ENCODE results near the gene FANCF.
A peak's percentile ranks its signal among the peaks of the same experiment; 100 is the strongest.

The FANCF gene

GRCh38 chr11:22625448-22626287, at the start of gene FANCF:
Gene FANCF, minus strand, starts transcription at chr11:22625823. Its CDS starts 13 bp downstream, at chr11:22625810.
- TF ChIP-seq CTCF (IDR thresholded peaks at IDR 0.05; ENCODE audit: low read depth, low read length, missing control alignments), result no peak
- DNase-seq (ENCODE audit: low read depth), result peak; percentile 99
- peak within 1 kb of the TSS; percentile 95 for H3K4me3 ChIP-seq (ENCODE audit: low read depth, low read length)
- in situ Hi-C loops (cut with HindIII; ENCODE audit: low sequenced_read_pairs), result no loop called here

- DNase-seq (ENCODE audit: low read depth), result no peak
- no peak for TF ChIP-seq CTCF (IDR thresholded peaks at IDR 0.05; ENCODE audit: low read depth, low read length, missing control alignments)
- in situ Hi-C loops (cut with HindIII; ENCODE audit: low sequenced_read_pairs), result no loop called here
- no peak overlapping the region for H3K4me3 ChIP-seq (ENCODE audit: low read depth, low read length)
Measured at GRCh38 chr11:22674470-22675439, 49.1 kb upstream of the FANCF start.

- no peak overlapping the region for H3K4me3 ChIP-seq (ENCODE audit: low read depth, low read length)
- DNase-seq (ENCODE audit: low read depth), result peak; percentile 57
- no peak for TF ChIP-seq CTCF (IDR thresholded peaks at IDR 0.05; ENCODE audit: low read depth, low read length, missing control alignments)
- in situ Hi-C loops (cut with HindIII; ENCODE audit: low sequenced_read_pairs), result no loop called here
Measured at GRCh38 chr11:22671751-22672150, 46.1 kb upstream of the FANCF start.

- no peak for TF ChIP-seq CTCF (IDR thresholded peaks at IDR 0.05; ENCODE audit: low read depth, low read length, missing control alignments)
- no peak overlapping the region for H3K4me3 ChIP-seq (ENCODE audit: low read depth, low read length)
- DNase-seq (ENCODE audit: low read depth), result no peak
- in situ Hi-C loops (cut with HindIII; ENCODE audit: low sequenced_read_pairs), result no loop called here
Measured at GRCh38 chr11:22670830-22671229, 45.2 kb upstream of the FANCF start.

GRCh38 chr11:22669368-22669767, 43.7 kb upstream of the FANCF start:
- in situ Hi-C loops (cut with HindIII; ENCODE audit: low sequenced_read_pairs), result no loop called here
- DNase-seq (ENCODE audit: low read depth), result no peak
- no peak for TF ChIP-seq CTCF (IDR thresholded peaks at IDR 0.05; ENCODE audit: low read depth, low read length, missing control alignments)
- H3K4me3 ChIP-seq (ENCODE audit: low read depth, low read length), result no peak overlapping the region

GRCh38 chr11:22668005-22668796, 42.6 kb upstream of the FANCF start:
- in situ Hi-C loops (cut with HindIII; ENCODE audit: low sequenced_read_pairs), result no loop called here
- no peak for DNase-seq (ENCODE audit: low read depth)
- H3K4me3 ChIP-seq (ENCODE audit: low read depth, low read length), result no peak overlapping the region
- no peak for TF ChIP-seq CTCF (IDR thresholded peaks at IDR 0.05; ENCODE audit: low read depth, low read length, missing control alignments)
